Measurements from ENCODE around the gene CSTF1. TPM values are rescaled to one million over a fixed set of nuclear protein-coding genes. Genes with fewer than 3 reads are reported as not detected.

CSTF1 gene
- total and polyA plus RNA-seq, 2 of the 4 experiments (the other 2 are of a cell fraction) = 48.8 to 105 TPM

- Histone ChIP-seq H4K8ac (ENCODE audit: low read depth in 2 of 2, low read length in 2 of 2) (no peak overlapping the region), H2BK20ac (ENCODE audit: low read depth, low read length) (no peak overlapping the region), H3K4ac (ENCODE audit: low read depth, low read length) (no peak overlapping the region), H3K4me3 (ENCODE audit: insufficient read depth, low read depth, low read length) (no peak overlapping the region), H2BK15ac (ENCODE audit: low read depth, low read length) (no peak overlapping the region), H3K79me1 (ENCODE audit: low read depth in 1 of 2, low read length in 2 of 2) (peaks cover 0 to 10% of the 10 kb centered on the region in 2 experiments; a peak in 3 of 4 replicates), H2AK9ac (replicated peaks; ENCODE audit: low read depth, low read length, poor library complexity) (no peak overlapping the region), H4K20me1 (ENCODE audit: insufficient read depth, low read length) (no peaks in the 10 kb centered on the region), H3K23ac (ENCODE audit: low read depth, low read length) (no peak overlapping the region), H3K9me1 (ENCODE audit: insufficient read depth, low read length) (peaks cover 6% of the 10 kb centered on the region; the same call in 1 of the 2 replicates), H4K91ac (ENCODE audit: insufficient read depth, low read depth, low read length) (no peak overlapping the region), H3K4me1 (ENCODE audit: control insufficient read depth, insufficient read depth, low read length) (peaks cover 1% of the 10 kb centered on the region; the same call in 1 of the 2 replicates), H3K18ac (ENCODE audit: low read depth, low read length) (no peak overlapping the region), H2AK5ac (ENCODE audit: low read depth, low read length) (no peak overlapping the region), H2AFZ (replicated peaks; ENCODE audit: low read length, poor library complexity) (no peak overlapping the region), H3K9me3 (ENCODE audit: control insufficient read depth, insufficient read depth, low read length) (no peaks in the 10 kb centered on the region), H3K14ac (replicated peaks; ENCODE audit: low read depth, low read length) (no peak overlapping the region), H3K36me3 (ENCODE audit: control insufficient read depth, insufficient read depth, low read length) (peaks cover 35% of the 10 kb centered on the region), H4K5ac (ENCODE audit: low read depth, low read length) (no peak overlapping the region), H3K27me3 (ENCODE audit: control insufficient read depth, insufficient read depth, low read length) (no peaks in the 10 kb centered on the region), H3K27ac (ENCODE audit: insufficient read depth, low read length) (no peak overlapping the region), H3K4me2 (ENCODE audit: low read depth, low read length) (no peak overlapping the region), H2BK120ac (ENCODE audit: low read depth, low read length) (no peak overlapping the region), H3K9ac (ENCODE audit: low read depth, low read length) (no peak overlapping the region), H2BK5ac (ENCODE audit: low read depth, low read length, poor library complexity, severe bottlenecking) (no peak overlapping the region), H3K56ac (ENCODE audit: extremely low read depth, insufficient read depth, low read length) (no peak overlapping the region)
- dilution Hi-C loops (cut with HindIII; ENCODE audit: low sequenced_read_pairs, unreplicated experiment) = no loop called here
- no CpG with 5 or more reads among the region's 5 CpGs for WGBS, 2 experiments (ENCODE audit: extremely low coverage in 2 of 2, insufficient read length in 1 of 2)
- ChIA-PET CTCF (no interaction called here), POLR2A (ENCODE audit: unreplicated experiment) (no interaction called here)
- TF ChIP-seq NFE2L2 (IDR thresholded peaks at IDR 0.05; ENCODE audit: low read depth, low read length) = no peak
- TF ChIP-seq SMC3 (IDR thresholded peaks at IDR 0.05; ENCODE audit: low read depth, low read length) = no peak
- no peak for TF ChIP-seq CHD1 (IDR thresholded peaks at IDR 0.05; ENCODE audit: low read depth, low read length)
- no peak for TF ChIP-seq MAZ (IDR thresholded peaks at IDR 0.05; ENCODE audit: borderline replicate concordance, low read depth, low read length)
- TF ChIP-seq CEBPB (IDR thresholded peaks at IDR 0.05; ENCODE audit: low read depth, low read length) = no peak
- no peak for TF ChIP-seq RAD21 (IDR thresholded peaks at IDR 0.05; ENCODE audit: low read length)
- TF ChIP-seq MXI1 (IDR thresholded peaks at IDR 0.05; ENCODE audit: borderline replicate concordance, low read depth, low read length) = no peak
- no peak for TF ChIP-seq USF2 (IDR thresholded peaks at IDR 0.05; ENCODE audit: low read depth, low read length)
- no peak for TF ChIP-seq RFX5 (IDR thresholded peaks at IDR 0.05; ENCODE audit: low read depth, low read length)
- no peak for TF ChIP-seq MAFK (IDR thresholded peaks at IDR 0.05; ENCODE audit: low read depth, low read length)
- no peak for TF ChIP-seq POLR2A (IDR thresholded peaks at IDR 0.05; ENCODE audit: low read depth, low read length)
- no peak for TF ChIP-seq RCOR1 (IDR thresholded peaks at IDR 0.05; ENCODE audit: insufficient replicate concordance, low read length)
- no peak for TF ChIP-seq CTCF (conservative IDR thresholded peaks at IDR 0.05; ENCODE audit: low read depth, low read length)
- no peak for TF ChIP-seq FOS (IDR thresholded peaks at IDR 0.05; ENCODE audit: low read depth, low read length)
- no peak for TF ChIP-seq BHLHE40 (IDR thresholded peaks at IDR 0.05; ENCODE audit: low read depth, low read length)
- TF ChIP-seq ELK1 (IDR thresholded peaks at IDR 0.05; ENCODE audit: borderline replicate concordance, low read depth, low read length) = no peak
- intact Hi-C loops (cut with micrococcal nuclease) = no loop called here
- in situ Hi-C loops (cut with MboI; ENCODE audit: low sequenced_read_pairs) = no loop called here
- no peak for ATAC-seq (ENCODE audit: low read depth)
- DNase-seq = no peak
- BruUV-seq (replicated peaks) = no TSS peak
Observed at GRCh38 chr20:56449459-56449858, 57.0 kb downstream of the CSTF1 start.
